Uterus (tissue), 4 donors: ENCODE results near the gene OTOP2. TPM values are rescaled to one million over a fixed set of nuclear protein-coding genes. Genes with fewer than 3 reads are reported as not detected.

ENCODE experiments used
- DNase-seq, 2 donors: peaks; one replicate each; pipeline ENCODE4 v3.0.0-alpha.2; 2019 to 2020
- H3K27ac ChIP-seq, 2 donors: fragments of 200-600 bp; sonication (generic); 1 replicate in 1 of 2; 2 replicates in 1 of 2; pipeline ENCODE4 v1.5.1; 2016 to 2018
- H3K27me3 ChIP-seq, 2 donors: fragments of 200-600 bp; sonication (generic); one replicate each; pipeline ENCODE4 v1.5.1; 2018 to 2019; ENCODE audit warnings: control low read depth in 1 of 2
- H3K36me3 ChIP-seq, 2 donors: fragments of 200-600 bp; sonication (generic); one replicate each; pipeline ENCODE4 v1.5.1; 2019; ENCODE audit warnings: control low read depth in 1 of 2
- H3K4me1 ChIP-seq, 2 donors: fragments of 200-600 bp; sonication (generic); one replicate each; pipeline ENCODE4 v1.5.1; 2018 to 2019; ENCODE audit warnings: control low read depth in 1 of 2
- H3K4me3 ChIP-seq, 2 donors: fragments of 200-600 bp; sonication (generic); 1 replicate in 1 of 2; 2 replicates in 1 of 2; pipeline ENCODE4 v1.5.1; 2018 to 2019; ENCODE audit warnings: mild to moderate bottlenecking in 1 of 2
- H3K9me3 ChIP-seq, 2 donors: fragments of 200-600 bp; sonication (generic); one replicate each; pipeline ENCODE4 v1.5.1; 2019; ENCODE audit warnings: control low read depth in 1 of 2
- POLR2A ChIP-seq, 2 donors: fragments of 450-650 bp; IDR thresholded peaks; one replicate each; pipeline ENCODE4 v1.6.1; 2016; ENCODE audit warnings: antibody characterized with exemption in 2 of 2, mild to moderate bottlenecking in 1 of 2, moderate library complexity in 1 of 2
- intact Hi-C: fragments of 100-400 bp; cut with DNase I; formaldehyde crosslinking; loops from one replicate; pipeline ENCODE4 v1.15.1; 2023; ENCODE audit warnings: low total_unique reads
- total RNA-seq, 4 donors: library from RNA; depleted of rRNA in 3 of 4; stranded (reverse); fragments of >200 nt in 3 of 4; gene quantifications; one replicate each; pipeline versions ENCODE4 v1.1.0 to v1.2.4, GENCODE V29; 2014 to 2023
- TF ChIP-seq, protein P1 (sequence below), 4 experiments: fragments of 200-600 bp in 2 of 4; fragments of 450-650 bp in 2 of 4; sonication (generic) in 2 of 4; IDR thresholded peaks; one replicate each; pipeline ENCODE4 v1.5.1; 2016 to 2019; ENCODE audit warnings: antibody characterized with exemption in 4 of 4, mild to moderate bottlenecking in 2 of 4, moderate library complexity in 1 of 4
- donor health status: DM: yes; HTN: yes; CAD: no.

The OTOP2 gene
- total RNA-seq, 4 donors from 2014 or later: 0.46 TPM; not detected in 3

GRCh38 chr17:74921769-74922168, 2.3 kb upstream of the OTOP2 start:
- peaks cover 0 to 11% of the 10 kb centered on the region in 2 donors for H3K4me1 ChIP-seq
- intact Hi-C loops: no loop called here

DNA sequence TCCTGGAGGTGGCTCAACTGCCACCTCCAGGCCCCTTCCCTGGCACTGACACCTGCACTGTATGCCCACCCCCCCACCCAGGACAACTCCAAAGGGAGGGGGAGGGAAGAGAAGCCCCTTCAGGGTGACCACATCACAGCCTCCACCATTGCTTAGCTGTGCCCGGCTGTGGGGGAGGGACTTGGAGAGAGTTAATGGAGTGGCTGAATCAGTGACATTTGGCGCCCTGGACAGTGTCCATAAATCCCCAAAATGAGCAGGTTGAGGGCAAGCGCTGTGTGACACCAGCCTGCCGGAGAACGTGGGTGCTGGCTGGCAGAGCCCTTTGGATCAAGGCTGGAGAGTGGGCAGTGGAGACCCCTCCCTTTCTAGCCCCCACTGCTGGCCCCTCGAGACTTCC, 1.9 kb upstream of the OTOP2 start:
- H3K27ac ChIP-seq: no peak overlapping the region
- intact Hi-C loops: no loop called here
- H3K4me3 ChIP-seq: peak overlapping the region in 1 of 2 donors; percentile 32
- H3K36me3 ChIP-seq: no peaks in the 10 kb centered on the region
- no peaks in the 10 kb centered on the region for H3K9me3 ChIP-seq
- DNase-seq: peak in 1 of 2 donors; percentile 23
- H3K27me3 ChIP-seq: no peaks in the 10 kb centered on the region
- TF ChIP-seq, protein P1, sequence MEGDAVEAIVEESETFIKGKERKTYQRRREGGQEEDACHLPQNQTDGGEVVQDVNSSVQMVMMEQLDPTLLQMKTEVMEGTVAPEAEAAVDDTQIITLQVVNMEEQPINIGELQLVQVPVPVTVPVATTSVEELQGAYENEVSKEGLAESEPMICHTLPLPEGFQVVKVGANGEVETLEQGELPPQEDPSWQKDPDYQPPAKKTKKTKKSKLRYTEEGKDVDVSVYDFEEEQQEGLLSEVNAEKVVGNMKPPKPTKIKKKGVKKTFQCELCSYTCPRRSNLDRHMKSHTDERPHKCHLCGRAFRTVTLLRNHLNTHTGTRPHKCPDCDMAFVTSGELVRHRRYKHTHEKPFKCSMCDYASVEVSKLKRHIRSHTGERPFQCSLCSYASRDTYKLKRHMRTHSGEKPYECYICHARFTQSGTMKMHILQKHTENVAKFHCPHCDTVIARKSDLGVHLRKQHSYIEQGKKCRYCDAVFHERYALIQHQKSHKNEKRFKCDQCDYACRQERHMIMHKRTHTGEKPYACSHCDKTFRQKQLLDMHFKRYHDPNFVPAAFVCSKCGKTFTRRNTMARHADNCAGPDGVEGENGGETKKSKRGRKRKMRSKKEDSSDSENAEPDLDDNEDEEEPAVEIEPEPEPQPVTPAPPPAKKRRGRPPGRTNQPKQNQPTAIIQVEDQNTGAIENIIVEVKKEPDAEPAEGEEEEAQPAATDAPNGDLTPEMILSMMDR (IDR thresholded peaks at IDR 0.05): no peak
- TF ChIP-seq POLR2A (IDR thresholded peaks at IDR 0.05): no peak
- H3K4me1 ChIP-seq: peaks cover 0 to 11% of the 10 kb centered on the region in 2 donors

More at GRCh38 chr17:74921769-74922168, 2.3 kb upstream of the OTOP2 start:
- Histone ChIP-seq H3K4me3 (no peak overlapping the region), H3K27ac (no peak overlapping the region), H3K36me3 (no peaks in the 10 kb centered on the region), H3K27me3 (no peaks in the 10 kb centered on the region), H3K9me3 (no peaks in the 10 kb centered on the region)
- TF ChIP-seq, protein P1 (IDR thresholded peaks at IDR 0.05): no peak
- TF ChIP-seq POLR2A (IDR thresholded peaks at IDR 0.05): no peak
- no peak for DNase-seq

GRCh38 chr17:74922694-74923537, 1.2 kb upstream of the OTOP2 start, which contains the start of gene USH1G:
Gene USH1G, minus strand, starts transcription at chr17:74923255. Its CDS starts 182 bp downstream, at chr17:74923073.
- H3K27me3 ChIP-seq: no peaks in the 10 kb centered on the region
- H3K9me3 ChIP-seq: no peaks in the 10 kb centered on the region
- peaks cover 0 to 11% of the 10 kb centered on the region in 2 donors for H3K4me1 ChIP-seq
- H3K4me3 ChIP-seq: peak within 1 kb of the TSS; percentile 27 to 32
- DNase-seq: peak; percentile 31 to 41
- no peak within 1 kb of the TSS for H3K27ac ChIP-seq
- H3K36me3 ChIP-seq: no peaks in the 10 kb centered on the region
- no peak for TF ChIP-seq POLR2A (IDR thresholded peaks at IDR 0.05)
- TF ChIP-seq, protein P1 (IDR thresholded peaks at IDR 0.05): no peak
- intact Hi-C loops: no loop called here

GRCh38 chr17:74923538-74924249, 379 bp upstream of the OTOP2 start:
- no peaks in the 10 kb centered on the region for H3K36me3 ChIP-seq
- TF ChIP-seq POLR2A (IDR thresholded peaks at IDR 0.05): no peak
- TF ChIP-seq, protein P1 (IDR thresholded peaks at IDR 0.05): peak; percentile 62 to 84 (median 72)
- H3K4me3 ChIP-seq: peak overlapping the region; percentile 27 to 32
- H3K27me3 ChIP-seq: no peaks in the 10 kb centered on the region
- peaks cover 0 to 11% of the 10 kb centered on the region in 2 donors for H3K4me1 ChIP-seq
- no peaks in the 10 kb centered on the region for H3K9me3 ChIP-seq
- H3K27ac ChIP-seq: no peak overlapping the region
- peak; percentile 59 to 62 for DNase-seq
- intact Hi-C loops: no loop called here

GRCh38 chr17:74925242-74925641, 1.2 kb downstream of the OTOP2 start:
- H3K4me3 ChIP-seq: no peak overlapping the region
- no peak overlapping the region for H3K27ac ChIP-seq
- H3K27me3 ChIP-seq: no peaks in the 10 kb centered on the region
- no peaks in the 10 kb centered on the region for H3K9me3 ChIP-seq
- H3K4me1 ChIP-seq: peaks cover 0 to 11% of the 10 kb centered on the region in 2 donors
- DNase-seq: no peak
- intact Hi-C loops: no loop called here
- TF ChIP-seq, protein P1 (IDR thresholded peaks at IDR 0.05): no peak
- no peak for TF ChIP-seq POLR2A (IDR thresholded peaks at IDR 0.05)
- no peaks in the 10 kb centered on the region for H3K36me3 ChIP-seq
